Measurements from ENCODE around the gene SSTR3.

The SSTR3 gene

GRCh38 chr22:37196539-37197450 lies 15.5 kb downstream of the SSTR3 start:
- no peak for DNase-seq (ENCODE audit: low read depth in 3 of 3)

GRCh38 chr22:37195921-37196320 lies 16.4 kb downstream of the SSTR3 start:
- DNase-seq (ENCODE audit: low read depth in 3 of 3): no peak

- no peak for DNase-seq (ENCODE audit: low read depth in 3 of 3)
These were observed 17.5 kb downstream of the SSTR3 start for GRCh38 chr22:37194750-37195149.

GRCh38 chr22:37193629-37194191 lies 18.6 kb downstream of the SSTR3 start:
- no peak for DNase-seq (ENCODE audit: low read depth in 3 of 3)

DNA sequence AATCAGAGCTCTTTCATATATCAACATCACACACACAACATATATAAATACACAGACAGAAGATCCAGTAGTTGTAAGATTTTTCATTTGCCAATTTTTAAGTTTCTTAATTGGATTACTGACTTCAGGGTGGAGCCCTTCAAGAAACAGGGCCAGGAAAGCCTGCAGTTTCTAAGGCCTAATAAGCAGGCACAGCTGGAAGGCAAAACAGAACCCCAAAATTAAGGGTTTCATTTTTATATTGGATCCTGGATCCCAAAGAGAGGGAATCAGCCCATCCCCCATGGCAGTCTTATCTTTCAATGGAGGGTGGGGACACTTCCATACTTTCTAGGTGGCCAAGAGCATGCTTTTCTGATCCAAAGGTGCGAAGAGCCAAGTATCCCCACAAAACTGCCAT lies 19.5 kb downstream of the SSTR3 start:
- no peak for DNase-seq (ENCODE audit: low read depth in 3 of 3)

- DNase-seq (ENCODE audit: low read depth in 3 of 3): no peak
These were observed 20.1 kb downstream of the SSTR3 start for GRCh38 chr22:37192204-37192603.

DNA sequence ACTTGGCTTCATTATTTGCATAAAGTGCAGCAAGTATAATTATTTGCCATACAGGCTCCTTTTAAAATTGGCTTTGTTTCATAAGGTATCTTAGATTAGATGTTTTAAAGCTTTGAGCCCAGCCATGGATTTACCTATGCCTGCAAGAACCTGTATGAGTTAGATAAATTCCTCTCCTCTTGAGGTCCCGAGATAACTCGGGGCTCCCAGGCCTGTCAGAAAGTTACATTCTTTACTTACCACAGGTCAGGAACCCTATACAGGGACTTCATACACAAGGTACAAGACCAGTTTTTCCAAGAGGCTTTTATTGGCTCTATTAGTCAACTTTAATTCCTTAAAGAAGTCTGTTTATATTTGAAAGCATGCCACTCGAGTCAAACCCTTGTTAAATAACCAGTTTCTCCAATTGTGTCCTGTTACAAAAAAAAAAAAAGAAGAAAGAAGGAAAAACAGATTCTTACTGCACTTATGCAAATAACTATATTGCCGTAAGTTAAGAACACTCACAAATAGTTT lies 22.0 kb downstream of the SSTR3 start:
- no peak for DNase-seq (ENCODE audit: low read depth in 3 of 3)

- no peak for DNase-seq (ENCODE audit: low read depth in 3 of 3)
These were observed 23.3 kb downstream of the SSTR3 start for GRCh38 chr22:37188901-37189466.

DNA sequence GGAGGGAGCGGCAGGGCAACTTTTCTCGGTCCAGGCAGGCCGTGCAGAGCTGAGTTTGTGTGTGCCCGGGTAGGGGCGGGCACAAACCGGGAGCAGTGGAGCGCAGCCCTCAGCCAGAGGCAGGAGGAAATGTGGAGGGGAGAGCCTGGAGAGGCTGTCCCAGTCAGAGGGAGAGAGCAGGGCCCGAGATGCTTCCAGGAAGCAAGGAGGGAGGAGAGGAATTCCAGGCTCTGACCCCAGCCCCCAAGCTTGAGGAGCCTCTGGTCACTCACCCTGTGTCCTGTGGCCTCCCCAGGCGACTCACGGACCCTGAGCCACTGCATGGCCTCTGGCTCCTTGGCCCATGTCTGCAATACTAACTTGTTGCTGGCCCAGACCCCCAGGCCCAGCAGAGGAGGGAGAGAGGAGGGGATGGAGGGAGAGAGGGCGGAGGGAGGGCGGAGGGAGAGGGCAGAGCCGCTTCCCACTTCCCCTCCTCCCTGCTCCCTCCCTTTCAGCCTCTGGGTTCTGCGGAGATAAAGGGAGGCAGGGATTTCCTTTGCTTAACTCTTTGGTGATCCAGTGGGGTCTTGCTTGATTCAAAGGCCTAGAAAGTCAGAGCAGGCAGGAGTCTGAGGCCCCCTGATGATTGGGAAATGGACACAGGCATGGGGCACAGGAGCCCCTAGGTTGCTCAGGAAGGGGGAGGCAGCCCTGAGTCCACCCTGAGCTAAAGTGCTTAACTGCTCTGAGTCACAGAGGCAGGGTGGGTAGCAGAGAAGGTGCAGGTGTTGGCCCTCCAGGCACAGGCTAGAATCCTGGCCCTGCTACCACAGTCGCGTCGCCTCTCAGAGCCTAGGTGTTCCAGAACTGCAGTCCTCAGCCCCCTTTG lies 24.2 kb downstream of the SSTR3 start, which contains the start of gene C1QTNF6:
TSS of gene C1QTNF6 (minus strand) at position 357 of the 871 bp plus-strand sequence. CDS start at position 323, 34 bp downstream.
- no peak for DNase-seq (ENCODE audit: low read depth in 3 of 3)

DNA sequence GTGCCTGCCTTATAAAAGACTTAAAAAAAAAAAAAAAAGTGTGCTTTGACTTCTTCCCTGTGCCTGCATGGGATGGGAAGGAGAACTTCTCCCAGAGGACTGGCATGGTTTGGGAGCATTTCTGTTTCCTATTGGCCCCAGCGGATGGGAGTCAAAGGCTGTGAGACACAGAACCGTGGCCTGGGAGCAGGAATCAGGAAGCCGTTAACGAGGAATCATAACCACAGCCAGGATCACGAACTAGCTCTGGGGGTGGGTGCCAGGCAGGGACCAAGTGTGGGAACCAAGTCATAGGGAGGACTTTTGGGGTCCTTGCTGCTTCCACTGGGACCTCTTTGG lies 24.8 kb downstream of the SSTR3 start:
- DNase-seq (ENCODE audit: low read depth in 3 of 3): no peak

DNA sequence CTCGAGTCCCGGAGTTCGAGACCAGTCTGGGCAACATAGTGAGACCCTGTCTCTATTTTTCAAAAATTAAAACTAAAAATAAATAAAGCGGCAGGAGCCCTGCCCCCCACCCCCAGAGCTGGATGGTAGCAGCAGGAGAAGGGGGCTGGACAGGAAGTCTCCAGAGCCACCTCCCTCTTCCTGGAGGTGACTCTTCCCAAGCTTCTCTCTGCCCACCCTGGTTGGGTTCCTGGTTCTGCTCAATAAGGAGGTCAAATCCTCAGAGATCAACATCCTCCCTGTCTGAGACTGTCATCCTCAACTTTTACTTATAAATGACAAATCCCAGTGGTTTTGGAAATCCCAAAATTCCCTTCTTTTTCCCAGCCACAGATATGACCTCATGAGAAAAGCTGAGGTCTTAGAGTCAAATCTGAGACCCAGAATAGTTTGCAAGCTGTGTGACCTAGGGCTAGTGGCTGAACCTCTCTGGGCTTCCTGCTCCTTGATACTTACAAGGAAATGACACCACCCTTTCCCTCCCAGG lies 25.2 kb downstream of the SSTR3 start:
- DNase-seq (ENCODE audit: low read depth in 3 of 3): no peak

DNA sequence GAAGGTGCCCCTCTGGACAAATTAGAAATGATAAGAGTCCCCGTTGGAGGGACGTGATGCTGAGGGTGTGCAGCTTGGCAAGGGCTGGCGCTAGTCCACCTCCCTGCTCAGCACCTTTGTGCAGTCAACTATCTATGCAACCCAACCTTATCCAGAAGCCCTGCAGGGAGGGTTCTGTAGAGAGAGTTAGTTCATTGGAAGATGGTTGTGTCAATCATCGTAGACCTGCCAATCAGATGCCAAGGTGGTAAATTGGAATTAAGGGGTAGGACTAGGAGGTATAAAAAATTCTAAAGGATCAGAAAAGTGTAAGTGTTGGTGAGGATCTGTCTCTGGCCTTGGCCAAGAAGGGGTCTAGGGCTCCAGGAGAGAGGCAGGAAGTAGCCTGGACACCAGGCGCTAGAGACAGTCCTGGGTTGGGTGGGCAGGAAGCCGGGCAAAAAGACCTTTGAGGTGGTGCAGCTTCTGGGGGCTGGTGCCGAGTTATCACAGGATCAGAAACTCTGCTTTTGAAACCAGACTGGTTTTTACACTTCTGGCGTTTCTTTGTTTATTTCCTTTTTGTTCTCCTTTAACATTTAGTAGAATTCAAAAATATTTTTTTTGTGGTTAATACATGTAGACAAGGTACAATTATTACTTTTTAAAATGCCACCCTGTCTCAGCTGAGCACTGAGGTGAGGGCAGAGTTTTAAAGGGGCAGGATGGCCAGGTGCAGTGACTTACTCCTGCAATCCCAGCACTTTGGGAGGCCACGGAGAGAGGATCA lies 25.9 kb downstream of the SSTR3 start:
- DNase-seq (ENCODE audit: low read depth in 3 of 3): peak in 1 of 3 experiments; percentile 24

DNA sequence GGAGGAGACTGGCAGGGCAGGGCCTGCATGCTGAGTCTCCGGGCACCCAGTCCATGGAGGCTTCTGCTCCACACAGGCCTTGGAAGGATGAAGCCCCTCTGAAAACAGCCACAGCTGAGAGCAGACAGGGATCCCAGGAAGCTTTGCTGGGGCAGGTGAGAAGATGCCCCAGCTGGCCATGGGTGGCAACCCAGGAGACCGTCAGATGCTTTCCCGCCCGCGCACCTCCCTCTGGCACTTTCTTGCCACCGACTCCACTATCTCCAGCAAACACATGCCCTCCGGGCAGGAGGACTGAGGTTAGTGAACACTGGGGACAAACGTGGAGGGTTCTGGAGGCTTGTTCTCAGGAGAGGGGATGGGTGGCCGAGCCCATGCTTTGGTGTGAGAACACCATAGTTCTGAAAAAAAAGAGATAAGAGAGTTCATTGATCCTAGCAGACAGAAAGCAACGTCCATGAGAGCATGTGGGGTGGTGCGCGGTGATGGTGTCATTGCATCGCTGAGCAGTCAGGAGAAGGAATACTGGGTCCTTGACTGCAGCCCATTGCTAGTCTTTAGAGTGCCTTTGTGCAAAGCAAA lies 26.5 kb downstream of the SSTR3 start:
- no peak for DNase-seq (ENCODE audit: low read depth in 3 of 3)

DNA sequence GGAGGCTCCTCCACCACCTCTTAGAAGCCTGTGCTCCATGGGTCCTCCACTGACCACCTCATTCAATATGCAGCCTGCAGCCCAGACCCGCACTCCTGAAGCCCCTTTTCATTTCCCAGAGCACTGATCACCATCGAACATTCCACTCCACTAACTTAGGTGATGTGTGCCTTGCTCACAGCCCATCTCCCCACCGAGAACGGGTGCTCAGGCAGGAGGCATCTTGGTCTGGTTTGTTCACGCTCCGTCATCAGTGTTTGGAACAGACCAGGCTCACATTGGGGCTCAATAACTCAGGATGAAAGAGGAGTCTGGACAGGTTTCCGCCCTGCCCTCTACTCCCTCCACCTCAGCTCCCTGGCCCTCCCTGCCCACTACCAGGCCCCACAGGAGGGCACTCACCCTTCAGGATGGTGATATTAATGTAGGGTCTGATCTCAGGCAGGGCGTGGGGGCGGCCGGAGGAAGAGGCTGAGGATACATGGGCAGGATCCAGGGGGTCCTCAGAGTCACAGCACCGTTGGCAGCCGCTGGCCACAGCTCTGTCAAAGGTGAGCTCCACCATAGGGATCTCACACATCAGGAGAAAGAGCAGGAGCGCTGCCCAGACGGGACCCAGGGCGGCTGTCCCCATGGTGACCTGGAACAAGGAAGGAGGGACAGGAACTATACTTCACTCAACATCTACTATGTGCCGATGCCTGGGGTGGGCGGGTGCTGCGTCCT lies 27.3 kb downstream of the SSTR3 start:
- no peak for DNase-seq (ENCODE audit: low read depth in 3 of 3)

DNA sequence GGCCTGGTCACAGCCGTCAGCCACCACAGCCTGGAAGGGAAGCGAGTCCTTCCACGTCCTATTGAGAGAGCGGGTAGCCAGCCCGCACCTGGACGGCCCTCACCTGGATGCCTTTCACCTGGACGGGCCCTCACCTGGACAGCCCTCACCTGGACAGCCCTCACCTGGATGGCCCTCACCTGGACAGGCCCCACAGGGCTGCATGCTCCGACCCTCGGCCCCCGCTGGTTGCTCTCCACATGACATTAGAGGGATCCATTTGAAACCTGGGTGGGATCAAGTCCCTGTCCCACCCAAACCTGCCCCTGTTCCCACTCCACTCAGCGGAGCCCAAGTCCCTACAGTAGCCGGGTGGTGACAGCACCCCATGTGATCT lies 27.9 kb downstream of the SSTR3 start:
- DNase-seq (ENCODE audit: low read depth in 3 of 3): no peak

GRCh38 chr22:37183432-37184379 lies 28.6 kb downstream of the SSTR3 start:
- no peak for DNase-seq (ENCODE audit: low read depth in 3 of 3)

GRCh38 chr22:37182949-37183245 lies 29.4 kb downstream of the SSTR3 start:
- no peak for DNase-seq (ENCODE audit: low read depth in 3 of 3)

GRCh38 chr22:37182101-37182948 lies 30.0 kb downstream of the SSTR3 start:
- no peak for DNase-seq (ENCODE audit: low read depth in 3 of 3)
